ENCODE results near the gene PID1. TPM values are rescaled to one million over a fixed set of nuclear protein-coding genes. Genes with fewer than 3 reads are reported as not detected.

PID1 gene, protein sequence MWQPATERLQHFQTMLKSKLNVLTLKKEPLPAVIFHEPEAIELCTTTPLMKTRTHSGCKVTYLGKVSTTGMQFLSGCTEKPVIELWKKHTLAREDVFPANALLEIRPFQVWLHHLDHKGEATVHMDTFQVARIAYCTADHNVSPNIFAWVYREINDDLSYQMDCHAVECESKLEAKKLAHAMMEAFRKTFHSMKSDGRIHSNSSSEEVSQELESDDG
- total RNA-seq (10 to 100 TPM; 33.4 to 41.4 TPM), polyA plus RNA-seq (ENCODE audit: insufficient read length in 2 of 2) (10 to 100 TPM; 60.4 to 73.2 TPM)
- long read RNA-seq, donor 1, transcript PID1-203 (3 exons, 2,533 nt): major isoform, 39 of 40 reads
- long read RNA-seq, donor 1, partial matches to known transcripts: 0 of 40 reads
- long read RNA-seq, donor 1, other reads (novel, unspliced or antisense): 0 of 40 reads
- long read RNA-seq, donor 2, transcript PID1-203 (3 exons, 2,533 nt): major isoform, 11 of 11 reads
- long read RNA-seq, donor 2, partial matches to known transcripts: 0 of 11 reads
- long read RNA-seq, donor 2, other reads (novel, unspliced or antisense): 0 of 11 reads
- long read RNA-seq, donor 3, transcript PID1-203 (3 exons, 2,533 nt): major isoform, 14 of 14 reads
- long read RNA-seq, donor 3, partial matches to known transcripts: 0 of 14 reads
- long read RNA-seq, donor 3, other reads (novel, unspliced or antisense): 0 of 14 reads
- long read RNA-seq, donor 4, transcript PID1-203 (3 exons, 2,533 nt): major isoform, 15 of 15 reads
- long read RNA-seq, donor 4, partial matches to known transcripts: 0 of 15 reads
- long read RNA-seq, donor 4, other reads (novel, unspliced or antisense): 0 of 15 reads

DNA sequence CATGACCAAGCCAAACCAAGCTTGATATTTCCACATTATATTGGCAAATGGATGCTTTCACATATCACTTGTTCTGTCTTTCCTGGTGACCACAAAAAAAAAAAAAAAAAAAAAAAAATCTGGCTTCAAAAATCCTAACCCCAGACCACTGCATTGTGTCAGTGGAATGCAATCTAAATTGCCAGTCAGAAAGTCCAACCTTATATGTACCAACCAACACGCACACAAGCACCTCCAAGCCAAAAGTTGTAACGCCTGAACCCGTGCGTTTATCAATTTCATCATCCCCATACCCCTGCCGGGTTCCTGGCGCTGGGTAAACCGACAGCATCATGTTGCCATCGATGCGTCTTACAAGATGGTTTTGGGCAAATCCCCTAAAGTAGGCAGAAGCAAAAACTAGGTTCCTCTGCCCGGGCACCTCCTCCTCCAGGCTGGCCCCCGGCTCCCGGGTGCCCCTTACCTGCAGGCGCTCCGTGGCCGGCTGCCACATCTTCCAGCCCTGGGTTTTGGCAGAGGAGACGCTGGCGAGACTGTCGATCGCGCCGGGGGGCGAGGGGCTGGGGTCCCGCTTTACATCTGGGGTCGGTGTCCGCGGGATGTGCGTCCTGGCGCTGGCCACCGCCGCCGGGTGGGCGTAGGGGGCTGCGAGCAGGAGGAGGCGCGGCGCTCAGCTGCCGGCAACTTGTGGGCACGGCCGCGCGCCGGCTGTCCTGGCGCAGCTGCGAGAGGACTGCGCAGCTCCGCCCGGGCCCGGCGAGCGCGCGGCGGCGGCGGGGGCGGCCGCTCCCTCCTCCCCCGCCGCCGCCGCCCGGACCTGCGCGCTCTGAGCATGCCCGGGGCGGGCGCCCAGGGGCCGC lies at the start of gene PID1:
Gene PID1, minus strand, starts transcription at position 737 of the 860 bp plus-strand sequence. Its CDS starts 244 bp downstream, at position 493.
- DNase-seq (ENCODE audit: low read depth in 4 of 6, low spot score in 6 of 6): peak in 5 of 6 donors; percentile 35 to 88 (median 56)
- no peaks in the 10 kb centered on the region for H3K27me3 ChIP-seq (ENCODE audit: control insufficient read depth, insufficient read depth, low read length)
- 1% methylated on average over 60 of the region's 68 CpGs for WGBS (ENCODE audit: insufficient coverage)

DNA sequence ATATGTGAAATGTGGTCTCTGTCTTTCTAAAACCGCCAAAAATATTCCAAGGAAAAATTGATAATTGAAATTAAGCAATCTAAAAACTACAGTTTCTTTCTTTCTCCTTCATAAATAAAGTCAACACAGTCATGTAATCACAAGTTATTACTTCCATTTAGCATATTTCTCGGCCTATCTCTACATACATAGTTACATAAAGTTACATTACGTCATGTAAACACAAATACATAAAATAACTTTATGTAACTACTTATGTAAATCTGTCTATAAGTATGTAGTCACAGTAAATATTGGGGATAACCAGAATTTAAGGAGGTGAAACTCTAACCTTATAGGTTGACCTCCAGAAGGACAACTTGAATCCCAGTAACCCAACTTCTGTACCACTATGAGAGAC lies 48.5 kb upstream of the PID1 start:
- WGBS (ENCODE audit: insufficient coverage): no CpG with 5 or more reads among the region's 3 CpGs
- Histone ChIP-seq H3K36me3 (ENCODE audit: control insufficient read depth, insufficient read depth, low read length) (no peaks in the 10 kb centered on the region), H3K4me1 (ENCODE audit: control insufficient read depth, insufficient read depth, low read length) (no peaks in the 10 kb centered on the region), H3K4me3 (ENCODE audit: low read depth, low read length) (no peak overlapping the region), H3K9me3 (ENCODE audit: control insufficient read depth, insufficient read depth, low read length) (peaks cover 1% of the 10 kb centered on the region), H3K27ac (ENCODE audit: low read depth, low read length) (no peak overlapping the region), H3K27me3 (ENCODE audit: control insufficient read depth, insufficient read depth, low read length) (no peaks in the 10 kb centered on the region)
- DNase-seq (ENCODE audit: low read depth in 4 of 6, low spot score in 6 of 6): no peak

More for the DNA sequence above, at the start of gene PID1:
- no peaks in the 10 kb centered on the region for H3K9me3 ChIP-seq (ENCODE audit: control insufficient read depth, insufficient read depth, low read length)
- H3K4me3 ChIP-seq (ENCODE audit: low read depth, low read length): peak within 1 kb of the TSS; percentile 74
- peak within 1 kb of the TSS; percentile 43 for H3K27ac ChIP-seq (ENCODE audit: low read depth, low read length)
- H3K36me3 ChIP-seq (ENCODE audit: control insufficient read depth, insufficient read depth, low read length): no peaks in the 10 kb centered on the region
- H3K4me1 ChIP-seq (ENCODE audit: control insufficient read depth, insufficient read depth, low read length): peaks cover 9% of the 10 kb centered on the region

- H3K4me3 ChIP-seq (ENCODE audit: low read depth, low read length): no peak overlapping the region
- DNase-seq (ENCODE audit: low read depth in 4 of 6, low spot score in 6 of 6): no peak
- no peaks in the 10 kb centered on the region for H3K9me3 ChIP-seq (ENCODE audit: control insufficient read depth, insufficient read depth, low read length)
- 93% methylated on average over 5 of the region's 5 CpGs for WGBS (ENCODE audit: insufficient coverage)
- no peaks in the 10 kb centered on the region for H3K4me1 ChIP-seq (ENCODE audit: control insufficient read depth, insufficient read depth, low read length)
- no peak overlapping the region for H3K27ac ChIP-seq (ENCODE audit: low read depth, low read length)
- no peaks in the 10 kb centered on the region for H3K27me3 ChIP-seq (ENCODE audit: control insufficient read depth, insufficient read depth, low read length)
- H3K36me3 ChIP-seq (ENCODE audit: control insufficient read depth, insufficient read depth, low read length): no peaks in the 10 kb centered on the region
These were observed 43.0 kb upstream of the PID1 start for GRCh38 chr2:229314117-229314516.

DNA sequence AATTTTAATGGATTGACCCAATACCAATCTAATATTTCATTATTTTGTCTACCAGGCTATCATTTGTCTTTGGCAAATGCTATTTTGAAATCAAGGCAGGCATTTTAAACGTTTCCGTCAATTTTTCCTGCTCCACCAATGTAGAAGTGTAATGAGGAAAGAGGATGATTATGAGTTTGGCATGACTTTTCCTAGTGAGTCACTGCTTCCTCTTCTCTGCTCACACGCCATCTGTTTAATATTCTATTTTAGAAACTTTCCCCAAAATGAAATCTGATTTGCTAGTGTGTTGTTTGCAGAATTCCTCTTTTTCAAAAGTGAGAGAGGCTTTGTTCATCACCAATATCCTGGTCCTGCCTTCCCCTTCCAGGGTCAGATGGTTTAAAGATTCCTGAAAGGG lies 42.5 kb upstream of the PID1 start:
- H3K4me1 ChIP-seq (ENCODE audit: control insufficient read depth, insufficient read depth, low read length): no peaks in the 10 kb centered on the region
- DNase-seq (ENCODE audit: low read depth in 4 of 6, low spot score in 6 of 6): peak in 1 of 6 donors; percentile 47
- H3K27ac ChIP-seq (ENCODE audit: low read depth, low read length): no peak overlapping the region
- H3K36me3 ChIP-seq (ENCODE audit: control insufficient read depth, insufficient read depth, low read length): no peaks in the 10 kb centered on the region
- no peak overlapping the region for H3K4me3 ChIP-seq (ENCODE audit: low read depth, low read length)
- no peaks in the 10 kb centered on the region for H3K9me3 ChIP-seq (ENCODE audit: control insufficient read depth, insufficient read depth, low read length)
- no peaks in the 10 kb centered on the region for H3K27me3 ChIP-seq (ENCODE audit: control insufficient read depth, insufficient read depth, low read length)
- no CpG with 5 or more reads among the region's 3 CpGs for WGBS (ENCODE audit: insufficient coverage)

DNA sequence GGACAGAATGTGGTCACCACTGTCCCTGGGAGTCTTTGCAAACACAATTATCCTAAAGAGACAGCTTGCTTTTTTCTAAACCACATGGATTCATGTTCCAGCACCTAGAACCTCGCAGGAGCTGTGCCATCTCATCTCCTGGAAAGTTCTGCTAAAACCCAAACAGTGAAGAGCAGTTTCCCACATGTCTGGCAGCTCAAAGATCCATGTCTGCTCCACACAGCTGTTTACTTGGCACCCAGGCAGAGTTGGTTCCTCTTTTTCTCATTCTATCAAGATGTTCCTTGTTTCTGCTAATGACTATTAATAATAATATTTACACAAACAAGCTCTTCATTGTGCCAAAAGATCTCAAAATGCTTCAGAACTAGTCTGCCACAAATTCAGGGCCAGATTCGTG lies 30.1 kb upstream of the PID1 start:
- H3K4me1 ChIP-seq (ENCODE audit: control insufficient read depth, insufficient read depth, low read length): no peaks in the 10 kb centered on the region
- H3K9me3 ChIP-seq (ENCODE audit: control insufficient read depth, insufficient read depth, low read length): no peaks in the 10 kb centered on the region
- no peaks in the 10 kb centered on the region for H3K27me3 ChIP-seq (ENCODE audit: control insufficient read depth, insufficient read depth, low read length)
- DNase-seq (ENCODE audit: low read depth in 4 of 6, low spot score in 6 of 6): no peak
- no peak overlapping the region for H3K4me3 ChIP-seq (ENCODE audit: low read depth, low read length)
- no peak overlapping the region for H3K27ac ChIP-seq (ENCODE audit: low read depth, low read length)
- no peaks in the 10 kb centered on the region for H3K36me3 ChIP-seq (ENCODE audit: control insufficient read depth, insufficient read depth, low read length)
- WGBS (ENCODE audit: insufficient coverage): 64% methylated on average over 2 of the region's 2 CpGs

DNA sequence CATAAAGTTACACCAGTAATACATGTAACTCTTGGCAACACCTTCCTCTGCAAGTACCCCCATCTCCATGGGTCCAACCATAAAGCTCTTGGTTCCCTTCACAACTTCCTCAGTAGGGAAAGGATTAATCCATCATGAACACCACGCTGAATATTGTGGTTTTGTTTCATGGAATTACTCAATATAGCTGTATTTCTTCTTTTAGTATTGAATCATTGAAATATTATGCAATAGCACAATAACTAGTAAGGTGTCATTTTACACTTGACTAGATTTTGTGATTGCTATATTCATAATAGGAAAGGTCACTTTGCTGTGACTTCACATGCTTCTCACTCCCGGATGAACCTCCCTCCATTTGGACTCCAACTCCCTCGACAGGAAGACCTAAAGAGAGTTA lies 29.7 kb upstream of the PID1 start:
- Histone ChIP-seq H3K27me3 (ENCODE audit: control insufficient read depth, insufficient read depth, low read length) (no peaks in the 10 kb centered on the region), H3K4me3 (ENCODE audit: low read depth, low read length) (no peak overlapping the region), H3K4me1 (ENCODE audit: control insufficient read depth, insufficient read depth, low read length) (no peaks in the 10 kb centered on the region), H3K27ac (ENCODE audit: low read depth, low read length) (no peak overlapping the region), H3K36me3 (ENCODE audit: control insufficient read depth, insufficient read depth, low read length) (no peaks in the 10 kb centered on the region), H3K9me3 (ENCODE audit: control insufficient read depth, insufficient read depth, low read length) (no peaks in the 10 kb centered on the region)
- no peak for DNase-seq (ENCODE audit: low read depth in 4 of 6, low spot score in 6 of 6)
- WGBS (ENCODE audit: insufficient coverage): 80% methylated on average over 2 of the region's 3 CpGs

DNA sequence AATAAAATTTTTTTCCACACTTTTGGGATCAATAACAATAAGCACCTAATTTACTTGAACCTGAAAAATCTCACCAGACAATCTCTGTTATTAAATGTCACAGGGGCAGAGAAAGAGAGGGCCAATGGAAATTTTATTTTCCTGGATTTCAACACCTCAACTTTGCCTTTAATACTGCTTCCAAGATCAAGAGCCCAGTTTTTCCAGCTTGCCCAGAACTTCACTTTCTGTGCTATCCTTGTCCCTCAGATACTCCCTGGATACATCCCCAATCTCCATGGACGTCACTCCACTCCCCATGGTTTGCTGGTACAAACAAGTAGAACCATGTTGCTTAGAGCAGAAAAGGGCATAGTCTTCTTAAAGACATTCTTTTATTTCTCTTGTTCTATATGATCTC lies 29.3 kb upstream of the PID1 start:
- H3K4me1 ChIP-seq (ENCODE audit: control insufficient read depth, insufficient read depth, low read length): no peaks in the 10 kb centered on the region
- H3K9me3 ChIP-seq (ENCODE audit: control insufficient read depth, insufficient read depth, low read length): no peaks in the 10 kb centered on the region
- no peak for DNase-seq (ENCODE audit: low read depth in 4 of 6, low spot score in 6 of 6)
- WGBS (ENCODE audit: insufficient coverage): 100% methylated on average over 1 of the region's 1 CpG
- H3K4me3 ChIP-seq (ENCODE audit: low read depth, low read length): no peak overlapping the region
- no peak overlapping the region for H3K27ac ChIP-seq (ENCODE audit: low read depth, low read length)
- H3K36me3 ChIP-seq (ENCODE audit: control insufficient read depth, insufficient read depth, low read length): no peaks in the 10 kb centered on the region
- no peaks in the 10 kb centered on the region for H3K27me3 ChIP-seq (ENCODE audit: control insufficient read depth, insufficient read depth, low read length)

GRCh38 chr2:229297247-229297646 lies 26.2 kb upstream of the PID1 start:
- no peaks in the 10 kb centered on the region for H3K27me3 ChIP-seq (ENCODE audit: control insufficient read depth, insufficient read depth, low read length)
- no peaks in the 10 kb centered on the region for H3K9me3 ChIP-seq (ENCODE audit: control insufficient read depth, insufficient read depth, low read length)
- H3K27ac ChIP-seq (ENCODE audit: low read depth, low read length): no peak overlapping the region
- peak in 1 of 6 donors; percentile 2 for DNase-seq (ENCODE audit: low read depth in 4 of 6, low spot score in 6 of 6)
- no peaks in the 10 kb centered on the region for H3K36me3 ChIP-seq (ENCODE audit: control insufficient read depth, insufficient read depth, low read length)
- no peaks in the 10 kb centered on the region for H3K4me1 ChIP-seq (ENCODE audit: control insufficient read depth, insufficient read depth, low read length)
- 48% methylated on average over 6 of the region's 6 CpGs for WGBS (ENCODE audit: insufficient coverage)
- H3K4me3 ChIP-seq (ENCODE audit: low read depth, low read length): no peak overlapping the region

DNA sequence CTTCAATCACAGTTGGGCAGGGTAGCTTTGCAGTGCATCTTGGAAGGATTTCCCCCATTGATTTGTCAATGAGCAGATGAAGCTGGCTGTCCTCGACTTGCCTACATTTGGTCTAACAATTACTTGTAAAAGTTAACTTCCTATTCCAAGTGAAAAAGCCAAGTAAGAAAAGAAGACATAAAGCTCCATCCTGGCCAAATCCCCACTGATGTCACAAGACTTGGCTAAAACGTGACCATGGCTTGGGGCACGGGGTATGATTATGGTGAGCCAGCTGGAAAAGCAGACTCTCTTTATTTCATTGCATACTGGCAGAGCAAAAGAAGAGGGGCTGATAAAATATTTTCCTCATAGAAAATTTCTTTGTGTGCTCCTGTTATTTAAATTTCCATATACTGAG lies 25.4 kb upstream of the PID1 start:
- DNase-seq (ENCODE audit: low read depth in 4 of 6, low spot score in 6 of 6): peak in 1 of 6 donors; percentile 3
- Histone ChIP-seq H3K4me3 (ENCODE audit: low read depth, low read length) (no peak overlapping the region), H3K4me1 (ENCODE audit: control insufficient read depth, insufficient read depth, low read length) (no peaks in the 10 kb centered on the region), H3K27me3 (ENCODE audit: control insufficient read depth, insufficient read depth, low read length) (no peaks in the 10 kb centered on the region), H3K9me3 (ENCODE audit: control insufficient read depth, insufficient read depth, low read length) (no peaks in the 10 kb centered on the region), H3K27ac (ENCODE audit: low read depth, low read length) (no peak overlapping the region), H3K36me3 (ENCODE audit: control insufficient read depth, insufficient read depth, low read length) (no peaks in the 10 kb centered on the region)
- no CpG with 5 or more reads among the region's 3 CpGs for WGBS (ENCODE audit: insufficient coverage)

Measured in spinal cord (tissue), 10 donors.